Suppressor macrophage treated with lipopolysaccharide for 4 hours (primary cell): ENCODE measurements around the gene PPOX.

Source experiments
- DNase-seq: peaks from one replicate; pipeline ENCODE4 v3.0.0-alpha.2; 2020

Gene PPOX

GRCh38 chr1:161165742-161166668 lies at the start of gene PPOX:
PPOX (plus strand) TSS chr1:161166426; CDS start chr1:161166848, 422 bp downstream.
- DNase-seq = peak; percentile 97

GRCh38 chr1:161117759-161118581 lies 48.3 kb upstream of the PPOX start, which contains the start of the genes NIT1 and PFDN2:
NIT1 (plus strand) TSS chr1:161118105; CDS start chr1:161118177, 72 bp downstream.
PFDN2 (minus strand) TSS chr1:161118037; CDS start chr1:161118026, 11 bp downstream.
- peak; percentile 91 for DNase-seq

DNA sequence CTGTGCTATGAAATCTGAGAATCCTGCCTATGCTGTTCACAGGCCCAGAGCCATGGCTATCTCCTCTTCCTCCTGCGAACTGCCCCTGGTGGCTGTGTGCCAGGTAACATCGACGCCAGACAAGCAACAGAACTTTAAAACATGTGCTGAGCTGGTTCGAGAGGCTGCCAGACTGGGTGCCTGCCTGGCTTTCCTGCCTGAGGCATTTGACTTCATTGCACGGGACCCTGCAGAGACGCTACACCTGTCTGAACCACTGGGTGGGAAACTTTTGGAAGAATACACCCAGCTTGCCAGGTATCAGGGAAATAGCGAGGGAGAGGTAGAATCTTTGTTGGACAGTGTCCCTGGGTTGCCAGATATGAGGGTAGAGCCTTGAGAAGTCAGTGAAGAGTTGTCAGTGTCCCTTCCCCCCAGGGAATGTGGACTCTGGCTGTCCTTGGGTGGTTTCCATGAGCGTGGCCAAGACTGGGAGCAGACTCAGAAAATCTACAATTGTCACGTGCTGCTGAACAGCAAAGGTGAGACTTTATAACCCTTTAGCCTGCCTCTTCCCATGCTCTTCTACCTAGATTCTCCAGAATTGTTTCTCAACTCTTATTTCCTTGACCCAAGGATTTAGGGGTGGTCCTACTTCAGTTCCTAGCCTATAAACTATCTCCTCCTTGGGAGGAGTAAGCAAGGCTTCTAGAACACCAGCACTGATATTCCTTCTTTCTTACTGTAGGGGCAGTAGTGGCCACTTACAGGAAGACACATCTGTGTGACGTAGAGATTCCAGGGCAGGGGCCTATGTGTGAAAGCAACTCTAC lies 46.9 kb upstream of the PPOX start:
- peak; percentile 63 for DNase-seq

DNA sequence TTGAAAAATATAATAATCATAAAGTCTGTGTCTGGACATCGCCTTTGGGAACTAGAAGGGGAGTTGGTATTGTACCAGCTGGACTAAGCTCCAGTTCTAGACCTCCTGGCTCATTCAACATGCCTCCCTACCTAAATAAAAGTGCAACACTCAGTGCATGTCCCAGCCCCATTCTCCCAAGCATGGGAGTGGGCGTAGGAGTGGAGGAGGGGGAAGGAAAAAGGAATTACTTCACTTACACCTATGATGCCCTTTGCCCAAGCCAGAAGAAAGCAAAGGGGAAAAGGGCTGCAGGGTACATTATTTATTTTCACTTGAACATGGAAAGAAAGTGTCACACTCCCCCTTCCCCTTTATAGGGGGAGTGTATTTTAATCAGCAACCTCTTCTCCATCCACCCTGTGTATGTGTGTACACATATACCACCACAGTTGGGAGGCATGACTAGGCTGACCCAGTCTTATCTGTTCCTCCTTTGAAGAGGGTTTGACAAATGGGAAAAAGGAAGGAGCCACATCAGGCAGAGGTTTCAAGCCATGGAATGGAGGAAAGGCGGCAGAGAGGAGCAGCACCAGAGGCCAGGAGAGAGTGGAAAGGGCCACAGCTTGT lies 45.1 kb upstream of the PPOX start:
- no peak for DNase-seq

DNA sequence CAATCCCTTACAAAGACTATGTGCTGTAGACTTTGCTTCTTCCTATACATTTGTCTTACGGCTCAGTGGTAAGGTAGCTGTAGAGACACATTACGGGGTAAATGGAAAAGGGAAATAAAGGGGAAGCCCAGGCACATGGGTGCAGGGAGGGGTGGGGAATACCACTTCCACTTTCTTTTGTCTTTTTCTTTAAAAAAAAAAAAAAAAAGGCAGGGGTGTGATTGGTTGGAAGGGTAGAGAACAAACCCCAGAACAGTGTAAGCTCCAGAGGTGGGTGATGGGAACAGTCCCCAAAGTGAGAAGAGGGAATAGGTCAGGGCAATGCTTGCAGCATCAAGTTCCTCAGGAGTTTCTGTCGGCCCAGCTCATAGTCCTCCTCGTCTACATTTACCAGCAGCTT lies 44.4 kb upstream of the PPOX start:
- peak; percentile 68 for DNase-seq

GRCh38 chr1:161122967-161123366 lies 43.3 kb upstream of the PPOX start:
- DNase-seq = no peak

- DNase-seq = no peak
Measured at GRCh38 chr1:161127649-161128048, 38.6 kb upstream of the PPOX start.

- DNase-seq = no peak
Measured at GRCh38 chr1:161128591-161129420, 37.4 kb upstream of the PPOX start.

DNA sequence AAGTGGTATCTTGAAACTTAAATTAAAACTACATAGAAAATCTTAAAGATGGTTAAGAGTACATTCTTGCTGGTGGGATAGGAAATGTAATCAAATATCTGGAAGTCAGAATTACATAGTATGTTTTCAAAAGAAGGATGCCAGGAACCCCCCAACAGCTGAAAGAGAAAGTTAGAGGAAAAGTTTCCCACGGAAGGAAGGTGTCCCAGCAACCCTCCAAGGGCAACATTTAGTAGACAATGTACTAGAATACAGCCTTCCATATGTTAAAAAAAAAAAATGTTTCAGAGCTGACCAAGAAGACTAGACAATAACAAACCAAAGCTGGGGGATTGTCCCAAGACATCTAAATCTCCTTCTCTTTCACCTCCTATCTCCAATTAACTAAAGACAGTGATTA lies 36.0 kb upstream of the PPOX start:
- DNase-seq = no peak

GRCh38 chr1:161131523-161132409 lies 34.5 kb upstream of the PPOX start:
- no peak for DNase-seq

DNA sequence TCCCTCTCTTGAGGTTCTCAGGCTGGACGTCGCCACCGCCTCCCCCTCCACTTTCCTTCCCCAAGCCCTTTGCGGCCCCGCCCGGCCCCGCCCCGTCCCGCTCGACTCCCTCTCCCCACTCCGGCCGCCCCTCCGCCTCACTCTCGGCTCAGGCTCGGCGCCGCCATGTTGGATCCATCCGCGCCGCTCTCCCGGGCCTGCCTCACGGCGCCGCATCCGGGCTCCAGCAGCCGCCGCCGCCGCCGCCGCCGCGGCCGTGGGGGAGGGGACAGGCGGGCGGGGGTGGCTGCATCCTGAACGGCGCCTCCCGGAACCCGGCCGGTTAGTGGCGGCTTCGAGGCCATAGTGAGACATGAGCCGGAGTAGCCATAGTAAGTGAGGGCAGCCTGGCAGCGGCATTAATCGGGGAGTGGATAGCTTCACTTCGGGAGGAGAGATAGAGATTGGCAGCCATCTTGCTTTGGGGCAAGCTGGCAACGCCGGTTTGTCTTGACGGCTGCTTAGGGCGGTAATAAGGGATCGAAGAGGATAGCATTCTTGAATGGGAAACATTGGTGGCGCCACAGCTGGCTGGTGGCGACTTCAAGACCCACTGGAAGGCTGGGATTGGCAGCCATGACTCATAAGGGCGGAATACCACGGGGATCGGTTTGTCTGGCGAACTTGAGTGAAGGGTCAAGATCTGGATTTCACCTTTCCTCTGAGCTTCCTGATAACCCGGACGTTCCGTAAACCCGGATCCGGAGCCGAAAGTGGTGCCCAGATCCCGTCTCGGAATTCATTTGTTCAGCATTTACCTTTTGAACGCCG lies 33.6 kb upstream of the PPOX start, which contains the start of gene DEDD:
DEDD (minus strand) TSS at position 258 of the 810 bp plus-strand sequence. CDS start 8,205 bp downstream, outside the sequence.
- peak; percentile 95 for DNase-seq

DNA sequence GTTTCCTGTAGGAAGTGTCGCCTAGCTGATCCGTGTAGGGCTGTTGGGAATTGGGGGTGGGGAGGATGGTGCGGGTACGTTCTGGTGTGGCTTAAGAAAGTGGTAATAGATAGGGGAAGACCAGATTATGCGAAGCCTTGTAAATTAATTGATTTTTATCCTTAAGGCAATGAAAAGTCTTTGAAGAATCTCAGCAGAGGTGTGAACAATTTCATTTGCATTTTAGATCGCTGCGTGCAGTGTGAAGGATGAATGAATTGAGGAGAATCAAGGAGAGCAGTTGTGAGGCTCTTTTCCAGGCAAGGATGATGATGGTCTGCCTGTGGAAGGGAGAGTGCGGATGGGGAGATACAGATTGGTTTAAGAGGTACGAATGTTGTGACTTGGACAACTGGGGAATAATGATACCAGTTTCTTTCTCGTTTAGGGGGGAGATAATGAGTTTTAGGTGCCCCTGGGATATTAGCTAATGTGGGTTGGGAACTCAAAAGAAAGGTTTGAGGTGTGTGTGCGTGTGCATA lies 32.9 kb upstream of the PPOX start:
- no peak for DNase-seq

- no peak for DNase-seq
Measured at GRCh38 chr1:161137881-161138280, 28.3 kb upstream of the PPOX start.

DNA sequence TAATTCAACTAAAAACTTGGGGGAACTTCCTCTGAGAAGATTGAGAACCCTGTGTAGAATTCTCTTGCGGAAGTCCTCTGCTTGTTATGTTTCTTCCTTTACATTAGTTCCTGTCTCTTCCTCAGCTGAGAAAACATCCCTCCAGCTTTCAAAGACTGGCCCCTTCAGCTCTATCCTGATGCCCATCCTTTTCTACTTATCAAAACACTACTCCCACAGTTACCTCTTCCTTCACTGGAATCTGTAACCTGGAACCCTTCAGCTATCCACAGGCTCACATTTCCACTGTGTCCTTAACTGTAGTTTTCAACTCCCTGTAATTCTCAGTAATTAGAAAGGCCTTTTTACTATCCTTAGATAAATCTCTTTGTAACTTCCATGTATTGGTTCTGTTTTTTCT lies 27.8 kb upstream of the PPOX start:
- DNase-seq = no peak

- DNase-seq = peak; percentile 72
Measured at GRCh38 chr1:161139766-161140165, 26.5 kb upstream of the PPOX start.

- no peak for DNase-seq
Measured at GRCh38 chr1:161140755-161141400, 25.3 kb upstream of the PPOX start.

DNA sequence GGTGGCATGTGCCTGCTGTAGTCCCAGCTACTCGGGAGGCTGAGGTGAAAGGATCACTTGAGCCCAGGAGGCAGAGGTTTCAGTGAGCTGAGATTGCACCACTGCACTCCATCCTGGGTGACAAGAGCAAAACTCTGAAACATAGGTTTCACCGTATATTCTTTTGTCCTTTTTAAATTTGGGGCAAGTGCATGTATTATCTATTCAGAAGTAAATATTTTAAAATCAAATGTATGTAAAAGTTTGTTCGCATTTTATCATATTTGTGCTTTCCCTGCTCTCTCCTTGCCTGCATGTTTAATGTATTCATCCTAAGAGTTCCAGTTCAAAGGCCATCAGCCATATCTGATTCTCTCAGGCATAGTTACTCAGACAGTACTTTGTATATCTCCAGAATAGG lies 20.4 kb upstream of the PPOX start:
- no peak for DNase-seq

DNA sequence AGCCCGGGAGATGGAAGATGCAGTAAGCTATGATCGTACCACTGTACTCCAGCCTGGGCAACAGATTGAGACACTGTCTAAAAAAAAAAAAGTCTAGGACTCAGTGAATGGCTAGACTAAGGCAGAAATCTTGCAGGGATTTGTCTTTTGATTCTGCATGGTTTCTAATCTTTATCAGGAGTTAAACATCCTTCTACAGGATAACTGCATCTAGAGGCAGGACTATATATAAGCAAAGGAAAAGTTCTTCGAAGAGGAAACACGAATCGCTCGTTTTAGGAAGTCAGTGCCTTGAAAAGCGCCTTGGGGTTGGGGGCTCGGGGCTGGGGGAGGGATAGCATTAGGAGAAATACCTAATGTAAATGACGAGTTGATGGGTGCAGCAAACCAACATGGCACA lies 13.1 kb upstream of the PPOX start:
- no peak for DNase-seq
